ENCODE data around the gene DPH1.

DPH1 gene

DNA sequence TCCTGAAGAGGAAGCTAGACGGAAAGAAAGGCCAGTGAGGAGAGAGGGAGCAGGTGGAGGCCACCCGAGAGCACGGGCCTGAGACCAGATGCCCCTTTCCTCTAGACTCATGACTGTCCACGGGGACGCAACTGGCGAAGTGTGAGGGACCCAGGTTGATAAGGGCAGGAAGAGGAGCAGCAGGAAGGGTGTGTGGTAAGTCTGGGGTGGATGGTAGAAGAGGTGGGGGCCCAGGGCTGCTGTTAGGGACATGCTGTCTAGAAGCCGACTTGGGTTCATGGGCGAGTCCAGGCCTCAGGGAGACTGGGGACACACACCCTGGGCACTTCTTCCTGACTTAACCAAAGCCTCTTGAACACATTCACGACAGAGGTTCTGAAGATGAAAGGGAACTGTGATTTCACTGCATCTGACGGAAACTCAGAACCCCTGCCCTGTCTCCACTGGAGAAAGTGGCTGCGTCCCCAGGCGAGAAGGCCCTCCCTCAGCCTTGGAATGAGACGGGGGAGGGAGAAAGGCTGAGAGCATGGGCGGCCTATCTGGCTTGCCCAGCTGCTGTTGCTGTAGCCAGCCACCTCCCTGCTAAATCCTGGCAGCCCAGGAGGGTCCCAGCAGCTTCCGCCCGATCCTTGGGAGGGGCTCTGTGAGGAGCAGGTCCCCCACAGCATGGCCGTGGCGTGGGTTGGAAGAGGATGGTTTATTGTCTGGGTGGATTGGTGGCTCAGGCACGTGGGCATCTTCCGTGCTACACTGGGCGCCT, 30.9 kb downstream of the DPH1 start:
- Histone ChIP-seq H3K27ac (ENCODE audit: low read depth, low read length) (no peak overlapping the region), H3K4me3 (ENCODE audit: low read length) (no peak overlapping the region), H4K20me1 (ENCODE audit: control insufficient read depth, insufficient read depth, low read depth, low read length) (peaks cover 2% of the 10 kb centered on the region), H3K79me2 (ENCODE audit: control insufficient read depth, low read length) (no peaks in the 10 kb centered on the region), H3K9me2 (replicated peaks; ENCODE audit: control insufficient read depth, low read length) (no peaks in the 10 kb centered on the region), H3K36me3 (ENCODE audit: control insufficient read depth, low read length) (peaks cover 5% of the 10 kb centered on the region), H3K4me1 (ENCODE audit: control insufficient read depth, low read length) (peaks cover 30% of the 10 kb centered on the region), H3K27me3 (ENCODE audit: control insufficient read depth, low read length) (peaks cover 37% of the 10 kb centered on the region), H3K9me3 (ENCODE audit: control insufficient read depth, insufficient read depth, low read length) (no peaks in the 10 kb centered on the region), H3F3A (ENCODE audit: control insufficient read depth, insufficient read depth) (no peaks in the 10 kb centered on the region), H3K4me2 (ENCODE audit: low read length) (no peak overlapping the region)
- no peak for TF ChIP-seq EZH2phosphoT487 (IDR thresholded peaks at IDR 0.05; ENCODE audit: borderline replicate concordance, low read length)
- TF ChIP-seq, protein P1, sequence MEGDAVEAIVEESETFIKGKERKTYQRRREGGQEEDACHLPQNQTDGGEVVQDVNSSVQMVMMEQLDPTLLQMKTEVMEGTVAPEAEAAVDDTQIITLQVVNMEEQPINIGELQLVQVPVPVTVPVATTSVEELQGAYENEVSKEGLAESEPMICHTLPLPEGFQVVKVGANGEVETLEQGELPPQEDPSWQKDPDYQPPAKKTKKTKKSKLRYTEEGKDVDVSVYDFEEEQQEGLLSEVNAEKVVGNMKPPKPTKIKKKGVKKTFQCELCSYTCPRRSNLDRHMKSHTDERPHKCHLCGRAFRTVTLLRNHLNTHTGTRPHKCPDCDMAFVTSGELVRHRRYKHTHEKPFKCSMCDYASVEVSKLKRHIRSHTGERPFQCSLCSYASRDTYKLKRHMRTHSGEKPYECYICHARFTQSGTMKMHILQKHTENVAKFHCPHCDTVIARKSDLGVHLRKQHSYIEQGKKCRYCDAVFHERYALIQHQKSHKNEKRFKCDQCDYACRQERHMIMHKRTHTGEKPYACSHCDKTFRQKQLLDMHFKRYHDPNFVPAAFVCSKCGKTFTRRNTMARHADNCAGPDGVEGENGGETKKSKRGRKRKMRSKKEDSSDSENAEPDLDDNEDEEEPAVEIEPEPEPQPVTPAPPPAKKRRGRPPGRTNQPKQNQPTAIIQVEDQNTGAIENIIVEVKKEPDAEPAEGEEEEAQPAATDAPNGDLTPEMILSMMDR (IDR thresholded peaks at IDR 0.05; ENCODE audit: low read depth, low read length, poor library complexity, severe bottlenecking): no peak

DNA sequence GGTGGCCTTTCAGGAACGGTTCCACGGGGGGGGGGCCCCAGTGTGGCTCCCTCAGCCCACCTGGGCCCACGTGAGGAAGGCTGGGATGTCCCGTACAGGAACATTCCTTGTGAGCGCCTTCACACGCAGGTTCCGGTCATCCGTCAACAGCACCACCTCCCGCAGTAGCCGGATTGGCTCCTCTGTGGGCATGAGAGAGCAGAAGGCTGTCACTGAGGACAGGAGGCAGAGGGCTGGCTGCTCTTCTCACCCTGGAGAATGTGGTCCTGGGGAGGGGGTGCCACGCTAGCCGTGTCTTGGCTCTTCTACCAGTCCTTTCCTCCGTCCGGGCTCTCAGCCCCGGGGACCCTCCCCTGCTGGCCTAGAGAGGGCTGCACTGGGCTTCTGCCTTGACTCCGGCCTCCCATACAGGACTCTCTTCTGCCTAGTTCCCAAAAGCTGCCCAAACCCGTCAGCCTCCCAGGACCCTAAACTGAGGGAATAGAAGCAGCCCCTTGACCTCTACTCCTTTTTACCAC, 31.5 kb downstream of the DPH1 start:
- H3K4me2 ChIP-seq (ENCODE audit: low read length): no peak overlapping the region
- H3K4me1 ChIP-seq (ENCODE audit: control insufficient read depth, low read length): peaks cover 25% of the 10 kb centered on the region
- no peak overlapping the region for H3K4me3 ChIP-seq (ENCODE audit: low read length)
- peaks cover 8% of the 10 kb centered on the region for H3K36me3 ChIP-seq (ENCODE audit: control insufficient read depth, low read length)
- H3K27ac ChIP-seq (ENCODE audit: low read depth, low read length): no peak overlapping the region
- H3K79me2 ChIP-seq (ENCODE audit: control insufficient read depth, low read length): no peaks in the 10 kb centered on the region
- TF ChIP-seq, protein P1 (IDR thresholded peaks at IDR 0.05; ENCODE audit: low read depth, low read length, poor library complexity, severe bottlenecking): no peak
- TF ChIP-seq EZH2phosphoT487 (IDR thresholded peaks at IDR 0.05; ENCODE audit: borderline replicate concordance, low read length): no peak
- no peaks in the 10 kb centered on the region for H3K9me3 ChIP-seq (ENCODE audit: control insufficient read depth, insufficient read depth, low read length)
- no peaks in the 10 kb centered on the region for H3K9me2 ChIP-seq (replicated peaks; ENCODE audit: control insufficient read depth, low read length)
- peaks cover 2% of the 10 kb centered on the region for H4K20me1 ChIP-seq (ENCODE audit: control insufficient read depth, insufficient read depth, low read depth, low read length)
- no peaks in the 10 kb centered on the region for H3F3A ChIP-seq (ENCODE audit: control insufficient read depth, insufficient read depth)
- peaks cover 31% of the 10 kb centered on the region for H3K27me3 ChIP-seq (ENCODE audit: control insufficient read depth, low read length)

DNA sequence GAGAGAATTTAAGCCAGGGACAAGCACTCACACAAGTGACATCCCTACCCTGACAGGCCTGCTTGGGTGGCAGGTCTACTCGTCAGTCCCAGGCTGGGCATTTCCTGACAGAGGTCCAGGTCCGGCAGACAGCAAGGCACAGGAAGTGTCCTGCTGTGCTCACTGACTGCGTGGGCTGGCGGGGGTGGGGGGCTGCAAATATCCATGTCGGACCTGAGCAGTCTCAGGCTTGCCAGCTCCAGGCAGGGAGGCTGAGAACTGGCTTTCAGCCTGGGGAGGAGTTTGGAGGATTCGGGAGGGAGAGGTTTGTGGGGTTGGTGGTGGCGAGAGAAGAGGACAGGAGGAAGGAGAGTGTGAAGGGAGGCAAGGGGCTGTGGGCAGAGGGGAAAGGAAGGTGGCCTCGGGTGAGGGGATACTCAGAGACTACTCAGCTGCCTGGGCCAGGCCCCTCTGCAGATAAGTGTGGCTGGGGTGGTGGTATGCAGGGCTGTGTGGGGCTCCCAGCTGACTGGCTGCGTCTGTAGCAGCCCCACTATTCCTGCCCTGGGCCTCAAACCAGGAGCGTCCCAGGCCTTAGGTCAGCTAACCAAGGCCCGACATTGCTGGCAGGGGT, 32.7 kb downstream of the DPH1 start:
- TF ChIP-seq, protein P1 (IDR thresholded peaks at IDR 0.05; ENCODE audit: low read depth, low read length, poor library complexity, severe bottlenecking): no peak
- no peak for TF ChIP-seq EZH2phosphoT487 (IDR thresholded peaks at IDR 0.05; ENCODE audit: borderline replicate concordance, low read length)
- no peaks in the 10 kb centered on the region for H3F3A ChIP-seq (ENCODE audit: control insufficient read depth, insufficient read depth)
- H3K4me3 ChIP-seq (ENCODE audit: low read length): no peak overlapping the region
- no peaks in the 10 kb centered on the region for H3K9me3 ChIP-seq (ENCODE audit: control insufficient read depth, insufficient read depth, low read length)
- no peak overlapping the region for H3K4me2 ChIP-seq (ENCODE audit: low read length)
- H3K27me3 ChIP-seq (ENCODE audit: control insufficient read depth, low read length): peaks cover 21% of the 10 kb centered on the region
- H3K79me2 ChIP-seq (ENCODE audit: control insufficient read depth, low read length): no peaks in the 10 kb centered on the region
- peaks cover 20% of the 10 kb centered on the region for H3K4me1 ChIP-seq (ENCODE audit: control insufficient read depth, low read length)
- H3K27ac ChIP-seq (ENCODE audit: low read depth, low read length): no peak overlapping the region
- peaks cover 2% of the 10 kb centered on the region for H4K20me1 ChIP-seq (ENCODE audit: control insufficient read depth, insufficient read depth, low read depth, low read length)
- no peaks in the 10 kb centered on the region for H3K9me2 ChIP-seq (replicated peaks; ENCODE audit: control insufficient read depth, low read length)
- H3K36me3 ChIP-seq (ENCODE audit: control insufficient read depth, low read length): peaks cover 8% of the 10 kb centered on the region

All from DOHH2 (cell line).